Activated CD8-positive, alpha-beta memory T cell treated with anti-CD3 and anti-CD28 coated beads, Interleukin-2, amount 10 ng/mL, durations not matched to agents 7 days and 5 days (primary cell): Measurements from ENCODE around the gene INPP5A. TPM values are rescaled to one million over a fixed set of nuclear protein-coding genes. Genes with fewer than 3 reads are reported as not detected.

Source experiments
- ATAC-seq: fragments of 150-1000 bp; cut with Tn5 transposase; one replicate; pipeline ENCODE4 v1.10.0; 2021; ENCODE audit warnings: moderate library complexity
- CTCF ChIA-PET: fragments of 350-600 bp; sonication (Branson Sonifier 250); formaldehyde crosslinking; loops from one replicate; lab custom pipeline; 2021; ENCODE audit warnings: antibody characterized with exemption; lab: Charles Lee
- DNase-seq: peaks from one replicate; pipeline ENCODE4 v3.0.0-alpha.2; 2020
- H3K27ac Mint-ChIP-seq: one replicate; pipeline ENCODE4 v1.8.0; 2021; ENCODE audit warnings: mild to moderate bottlenecking, mixed read lengths
- H3K27me3 Mint-ChIP-seq: one replicate; pipeline ENCODE4 v1.8.0; 2021; ENCODE audit warnings: mixed read lengths
- H3K36me3 Mint-ChIP-seq: one replicate; pipeline ENCODE4 v1.8.0; 2021; ENCODE audit warnings: mild to moderate bottlenecking, mixed read lengths
- H3K4me1 Mint-ChIP-seq: one replicate; pipeline ENCODE4 v1.8.0; 2021; ENCODE audit warnings: mixed read lengths
- H3K4me3 Mint-ChIP-seq: one replicate; pipeline ENCODE4 v1.8.0; 2021; ENCODE audit warnings: mild to moderate bottlenecking, moderate library complexity, mixed read lengths
- H3K9me3 Mint-ChIP-seq: one replicate; pipeline ENCODE4 v1.8.0; 2022; ENCODE audit warnings: low read depth, mixed read lengths
- total RNA-seq, 2 experiments: library from RNA; stranded (reverse); gene quantifications; one replicate each; pipeline ENCODE4 v1.2.3, GENCODE V29; 2021

Gene INPP5A
- total RNA-seq, 2 experiments from 2014 or later: 6.6 to 7.0 TPM

GRCh38 chr10:132600416-132600815 lies 62.8 kb downstream of the INPP5A start:
- peaks cover 34% of the 10 kb centered on the region for H3K9me3 Mint-ChIP-seq
- peaks cover 18% of the 10 kb centered on the region for H3K36me3 Mint-ChIP-seq
- H3K27me3 Mint-ChIP-seq: peaks cover 3% of the 10 kb centered on the region
- no peaks in the 10 kb centered on the region for H3K4me1 Mint-ChIP-seq
- no peak for DNase-seq
- no peak for ATAC-seq
- H3K27ac Mint-ChIP-seq: no peak overlapping the region
- no peak overlapping the region for H3K4me3 Mint-ChIP-seq
- CTCF ChIA-PET: no interaction called here

GRCh38 chr10:132601567-132601966 lies 64.0 kb downstream of the INPP5A start:
- no peak overlapping the region for H3K4me3 Mint-ChIP-seq

GRCh38 chr10:132602614-132603013 lies 65.0 kb downstream of the INPP5A start:
- Mint-ChIP-seq H3K9me3 (peaks cover 27% of the 10 kb centered on the region), H3K27me3 (no peaks in the 10 kb centered on the region), H3K27ac (no peak overlapping the region), H3K4me1 (no peaks in the 10 kb centered on the region), H3K4me3 (no peak overlapping the region), H3K36me3 (peaks cover 18% of the 10 kb centered on the region)
- DNase-seq: no peak
- no peak for ATAC-seq
- CTCF ChIA-PET: no interaction called here

More at GRCh38 chr10:132601567-132601966, 64.0 kb downstream of the INPP5A start:
- CTCF ChIA-PET: no interaction called here
- Mint-ChIP-seq H3K36me3 (peaks cover 18% of the 10 kb centered on the region), H3K4me1 (no peaks in the 10 kb centered on the region), H3K27ac (no peak overlapping the region), H3K9me3 (peaks cover 34% of the 10 kb centered on the region), H3K27me3 (no peaks in the 10 kb centered on the region)
- DNase-seq (no peak), ATAC-seq (no peak)

- DNase-seq: no peak
- Mint-ChIP-seq H3K27me3 (no peaks in the 10 kb centered on the region), H3K9me3 (peaks cover 19% of the 10 kb centered on the region), H3K36me3 (peaks cover 12% of the 10 kb centered on the region), H3K4me3 (no peak overlapping the region), H3K4me1 (no peaks in the 10 kb centered on the region), H3K27ac (no peak overlapping the region)
- CTCF ChIA-PET: no interaction called here
- ATAC-seq: no peak
These were observed 66.4 kb downstream of the INPP5A start for GRCh38 chr10:132603851-132604533.

GRCh38 chr10:132604686-132605085 lies 67.1 kb downstream of the INPP5A start:
- Mint-ChIP-seq H3K27ac (no peak overlapping the region), H3K36me3 (peaks cover 12% of the 10 kb centered on the region), H3K27me3 (no peaks in the 10 kb centered on the region), H3K9me3 (peaks cover 18% of the 10 kb centered on the region), H3K4me3 (no peak overlapping the region), H3K4me1 (no peaks in the 10 kb centered on the region)
- CTCF ChIA-PET: no interaction called here
- DNase-seq: no peak
- ATAC-seq: no peak

- no peak overlapping the region for H3K4me3 Mint-ChIP-seq
- H3K36me3 Mint-ChIP-seq: peaks cover 8% of the 10 kb centered on the region
- no peak for ATAC-seq
These were observed 67.8 kb downstream of the INPP5A start for GRCh38 chr10:132605390-132605789.

GRCh38 chr10:132606031-132606491 lies 68.5 kb downstream of the INPP5A start:
- H3K4me3 Mint-ChIP-seq: no peak overlapping the region
- peaks cover 3% of the 10 kb centered on the region for H3K36me3 Mint-ChIP-seq
- DNase-seq (no peak), ATAC-seq (no peak)
- H3K4me1 Mint-ChIP-seq: peaks cover 3% of the 10 kb centered on the region
- no peaks in the 10 kb centered on the region for H3K27me3 Mint-ChIP-seq
- H3K9me3 Mint-ChIP-seq: peaks cover 9% of the 10 kb centered on the region
- no peak overlapping the region for H3K27ac Mint-ChIP-seq
- CTCF ChIA-PET: no interaction called here

More at GRCh38 chr10:132605390-132605789, 67.8 kb downstream of the INPP5A start:
- Mint-ChIP-seq H3K27me3 (no peaks in the 10 kb centered on the region), H3K4me1 (no peaks in the 10 kb centered on the region), H3K27ac (no peak overlapping the region), H3K9me3 (peaks cover 13% of the 10 kb centered on the region)
- DNase-seq: no peak
- CTCF ChIA-PET: no interaction called here

- DNase-seq (no peak), ATAC-seq (no peak)
- H3K9me3 Mint-ChIP-seq: peaks cover 5% of the 10 kb centered on the region
- CTCF ChIA-PET: no interaction called here
- H3K4me1 Mint-ChIP-seq: peaks cover 3% of the 10 kb centered on the region
- no peak overlapping the region for H3K27ac Mint-ChIP-seq
- no peak overlapping the region for H3K4me3 Mint-ChIP-seq
- H3K36me3 Mint-ChIP-seq: no peaks in the 10 kb centered on the region
- H3K27me3 Mint-ChIP-seq: no peaks in the 10 kb centered on the region
These were observed 69.1 kb downstream of the INPP5A start for GRCh38 chr10:132606536-132607316.

GRCh38 chr10:132607491-132607890 lies 69.9 kb downstream of the INPP5A start:
- H3K4me3 Mint-ChIP-seq: no peak overlapping the region
- ATAC-seq (no peak), DNase-seq (no peak)
- no peaks in the 10 kb centered on the region for H3K27me3 Mint-ChIP-seq
- peaks cover 5% of the 10 kb centered on the region for H3K4me1 Mint-ChIP-seq
- H3K9me3 Mint-ChIP-seq: peaks cover 4% of the 10 kb centered on the region
- CTCF ChIA-PET: no interaction called here
- no peaks in the 10 kb centered on the region for H3K36me3 Mint-ChIP-seq
- H3K27ac Mint-ChIP-seq: no peak overlapping the region

- ATAC-seq: no peak
- no peaks in the 10 kb centered on the region for H3K36me3 Mint-ChIP-seq
- no peak overlapping the region for H3K27ac Mint-ChIP-seq
- H3K9me3 Mint-ChIP-seq: peaks cover 4% of the 10 kb centered on the region
- peaks cover 5% of the 10 kb centered on the region for H3K4me1 Mint-ChIP-seq
- DNase-seq: no peak
- H3K4me3 Mint-ChIP-seq: no peak overlapping the region
- no peaks in the 10 kb centered on the region for H3K27me3 Mint-ChIP-seq
- CTCF ChIA-PET: no interaction called here
These were observed 70.4 kb downstream of the INPP5A start for GRCh38 chr10:132607961-132608495.

GRCh38 chr10:132608511-132609195 lies 71.1 kb downstream of the INPP5A start:
- Mint-ChIP-seq H3K9me3 (peaks cover 4% of the 10 kb centered on the region), H3K27ac (no peak overlapping the region), H3K36me3 (no peaks in the 10 kb centered on the region), H3K27me3 (no peaks in the 10 kb centered on the region), H3K4me1 (peaks cover 5% of the 10 kb centered on the region), H3K4me3 (no peak overlapping the region)
- DNase-seq: no peak
- no peak for ATAC-seq
- CTCF ChIA-PET: no interaction called here

- Mint-ChIP-seq H3K9me3 (peaks cover 3% of the 10 kb centered on the region), H3K27me3 (no peaks in the 10 kb centered on the region), H3K36me3 (no peaks in the 10 kb centered on the region), H3K27ac (no peak overlapping the region), H3K4me1 (peaks cover 5% of the 10 kb centered on the region), H3K4me3 (no peak overlapping the region)
- CTCF ChIA-PET: no interaction called here
- no peak for ATAC-seq
- no peak for DNase-seq
These were observed 71.6 kb downstream of the INPP5A start for GRCh38 chr10:132609211-132609610.

GRCh38 chr10:132610071-132610701 lies 72.6 kb downstream of the INPP5A start:
- Mint-ChIP-seq H3K36me3 (no peaks in the 10 kb centered on the region), H3K4me1 (peaks cover 6% of the 10 kb centered on the region), H3K27ac (no peak overlapping the region), H3K4me3 (no peak overlapping the region), H3K9me3 (no peaks in the 10 kb centered on the region), H3K27me3 (no peaks in the 10 kb centered on the region)
- DNase-seq (no peak), ATAC-seq (no peak)
- CTCF ChIA-PET: no interaction called here
